Mucosa of descending colon (tissue), 3 donors: ENCODE results near the gene ABCB1. TPM values are rescaled to one million over a fixed set of nuclear protein-coding genes. Genes with fewer than 3 reads are reported as not detected.
A peak's percentile ranks its signal among the peaks of the same experiment; 100 is the strongest.

Experiments used
- ATAC-seq: fragments of 200-7000 bp; cut with Tn5 transposase; one replicate; pipeline ENCODE4 v1.9.1; 2020; ENCODE audit warnings: mild to moderate bottlenecking, moderate library complexity
- DNase-seq, 3 donors: peaks; one replicate each; pipeline ENCODE4 v3.0.0-alpha.2; 2020
- H3K36me3 ChIP-seq: fragments of 200-600 bp; one replicate; pipeline ENCODE4 v1.8.0; 2021; ENCODE audit warnings: low read depth, mild to moderate bottlenecking
- H3K4me1 ChIP-seq: fragments of 200-600 bp; one replicate; pipeline ENCODE4 v1.8.0; 2021; ENCODE audit warnings: low read depth, mild to moderate bottlenecking
- H3K4me3 ChIP-seq: fragments of 200-600 bp; one replicate; pipeline ENCODE4 v1.8.0; 2021; ENCODE audit warnings: mild to moderate bottlenecking
- H3K9me3 ChIP-seq: fragments of 200-600 bp; one replicate; pipeline ENCODE4 v1.8.0; 2021; ENCODE audit warnings: mild to moderate bottlenecking
- CTCF ChIP-seq: fragments of 200-600 bp; IDR thresholded peaks from one replicate; pipeline ENCODE4 v1.8.0; 2022; ENCODE audit warnings: antibody characterized with exemption, mild to moderate bottlenecking
- intact Hi-C, 2 donors: fragments of 100-400 bp; cut with DNase I in 1 of 2; cut with micrococcal nuclease in 1 of 2; formaldehyde crosslinking; loops; one replicate each; pipeline versions ENCODE4 v1.11.0 to v1.11.1; 2022; cut with DNase I, micrococcal nuclease
- total RNA-seq, 3 donors: library from RNA; stranded (reverse); fragmentation: NEBNext Ultra II Directional in 2 of 3; extraction: Animal tissue kit (Norgen Biotek cat#: 25700) in 2 of 3; gene quantifications; one replicate each; pipeline versions ENCODE4 v1.2.1 to v1.2.4, GENCODE V29; 2021 to 2023
- donor health status: DM: no; HTN: no; CAD: no; lungs with moderate emphysema.
- donor health status: DM: no; HTN: no; CAD: no.
- donor health status: DM: no; HTN: yes; CAD: no.

The ABCB1 gene
- total RNA-seq, 3 donors from 2014 or later: 76.5 to 226 (median 90.6) TPM

- Histone ChIP-seq H3K4me3 (no peak overlapping the region), H3K4me1 (peaks cover 11% of the 10 kb centered on the region), H3K36me3 (no peaks in the 10 kb centered on the region), H3K9me3 (no peaks in the 10 kb centered on the region)
- no peak for TF ChIP-seq CTCF
- intact Hi-C loops: no loop called here
- ATAC-seq: peak; percentile 94
- peak in 1 of 3 donors; percentile 59 for DNase-seq
These were observed 8.4 kb downstream of the ABCB1 start for GRCh38 chr7:87592300-87592699.

GRCh38 chr7:87591211-87591610 lies 9.5 kb downstream of the ABCB1 start:
- Histone ChIP-seq H3K4me1 (peaks cover 11% of the 10 kb centered on the region), H3K4me3 (no peak overlapping the region), H3K9me3 (no peaks in the 10 kb centered on the region), H3K36me3 (no peaks in the 10 kb centered on the region)
- peak; percentile 69 for ATAC-seq
- no peak for TF ChIP-seq CTCF
- DNase-seq: peak in 1 of 3 donors; percentile 30
- intact Hi-C loops: no loop called here

GRCh38 chr7:87590578-87590977 lies 10.1 kb downstream of the ABCB1 start:
- DNase-seq (no peak), ATAC-seq (no peak)
- intact Hi-C loops: no loop called here
- peaks cover 11% of the 10 kb centered on the region for H3K4me1 ChIP-seq
- H3K36me3 ChIP-seq: no peaks in the 10 kb centered on the region
- H3K4me3 ChIP-seq: no peak overlapping the region
- no peaks in the 10 kb centered on the region for H3K9me3 ChIP-seq
- TF ChIP-seq CTCF: no peak

GRCh38 chr7:87589631-87590030 lies 11.1 kb downstream of the ABCB1 start:
- no peak for TF ChIP-seq CTCF
- ATAC-seq (no peak), DNase-seq (no peak)
- H3K4me3 ChIP-seq: no peak overlapping the region
- no peaks in the 10 kb centered on the region for H3K36me3 ChIP-seq
- peaks cover 11% of the 10 kb centered on the region for H3K4me1 ChIP-seq
- H3K9me3 ChIP-seq: no peaks in the 10 kb centered on the region
- intact Hi-C loops: no loop called here

- Histone ChIP-seq H3K9me3 (no peaks in the 10 kb centered on the region), H3K4me3 (no peak overlapping the region), H3K36me3 (no peaks in the 10 kb centered on the region), H3K4me1 (no peaks in the 10 kb centered on the region)
- ATAC-seq (no peak), DNase-seq (no peak)
- no peak for TF ChIP-seq CTCF
- intact Hi-C loops: no loop called here
These were observed 19.0 kb downstream of the ABCB1 start for GRCh38 chr7:87581723-87582122.

GRCh38 chr7:87580636-87581035 lies 20.0 kb downstream of the ABCB1 start:
- DNase-seq: no peak

More at GRCh38 chr7:87580636-87581035, 20.0 kb downstream of the ABCB1 start:
- Histone ChIP-seq H3K36me3 (no peaks in the 10 kb centered on the region), H3K4me1 (no peaks in the 10 kb centered on the region), H3K9me3 (no peaks in the 10 kb centered on the region), H3K4me3 (no peak overlapping the region)
- no peak for TF ChIP-seq CTCF
- intact Hi-C loops: no loop called here
- no peak for ATAC-seq
